ENCODE measurements around the gene ALKBH6. TPM values are rescaled to one million over a fixed set of nuclear protein-coding genes. Genes with fewer than 3 reads are reported as not detected.
A peak's percentile ranks its signal among the peaks of the same experiment; 100 is the strongest.
"Not testable (repeated sequence)": the region's sequence is repeated elsewhere in the genome, so short reads cannot be mapped to it uniquely, and the experiment has no call there.

Gene ALKBH6
- 10 to 100 TPM; 15.3 to 22.1 TPM for total RNA-seq
- long read RNA-seq, partial matches to known transcripts, result 11 of 18 reads
- long read RNA-seq, other reads (novel, unspliced or antisense), result 4 of 18 reads

DNA sequence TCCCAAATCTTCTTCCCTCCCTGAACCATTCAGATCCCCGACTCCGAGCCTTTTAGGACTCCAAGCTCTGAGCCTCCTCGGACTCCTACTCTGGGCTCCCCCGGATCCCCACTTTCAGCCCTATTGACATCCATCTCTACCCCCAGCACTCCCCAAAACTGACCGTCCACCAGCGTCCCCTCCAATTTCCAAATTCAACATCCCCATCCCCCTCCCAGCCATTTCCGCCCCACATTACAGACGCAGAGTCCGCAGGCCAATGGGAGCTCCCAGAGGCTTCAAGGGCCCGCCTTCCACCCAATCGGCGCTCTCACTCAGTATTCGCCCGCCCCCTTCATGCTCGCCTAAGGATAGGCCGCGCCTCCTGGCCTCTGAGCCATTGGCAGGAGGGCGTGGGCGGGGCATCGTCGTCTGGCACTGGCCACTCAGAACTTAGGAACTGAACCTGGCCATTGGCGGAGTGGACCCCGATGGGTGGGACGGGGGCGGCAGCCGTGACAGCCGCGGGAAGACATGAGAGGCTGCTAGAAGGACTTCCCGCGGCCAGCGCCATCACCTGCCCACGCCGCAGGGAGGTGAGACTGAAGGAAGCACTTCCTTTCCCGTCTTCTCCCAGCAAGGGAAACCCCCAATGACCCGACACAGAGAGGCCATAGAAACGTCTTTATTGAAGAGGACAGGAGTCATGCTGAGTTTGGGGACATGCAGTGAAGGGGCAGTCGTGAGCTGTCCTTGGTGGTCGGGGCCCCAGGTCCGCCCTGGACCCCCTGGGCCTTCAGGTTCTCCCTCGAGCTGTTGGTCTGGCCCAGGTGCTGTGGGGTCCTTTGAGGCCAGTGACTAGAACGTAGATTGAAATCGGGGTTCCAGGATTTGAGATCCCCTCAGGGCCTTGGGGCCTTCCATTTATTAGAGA is at the start of gene ALKBH6:
Gene ALKBH6, minus strand, starts transcription at position 202 of the 913 bp plus-strand sequence. CDS start 816 bp downstream, outside the sequence.
- intact Hi-C loops (cut with DNase I, micrococcal nuclease), result no loop called here
- peak; percentile 96 for ATAC-seq
- peak; percentile 100 for DNase-seq

DNA sequence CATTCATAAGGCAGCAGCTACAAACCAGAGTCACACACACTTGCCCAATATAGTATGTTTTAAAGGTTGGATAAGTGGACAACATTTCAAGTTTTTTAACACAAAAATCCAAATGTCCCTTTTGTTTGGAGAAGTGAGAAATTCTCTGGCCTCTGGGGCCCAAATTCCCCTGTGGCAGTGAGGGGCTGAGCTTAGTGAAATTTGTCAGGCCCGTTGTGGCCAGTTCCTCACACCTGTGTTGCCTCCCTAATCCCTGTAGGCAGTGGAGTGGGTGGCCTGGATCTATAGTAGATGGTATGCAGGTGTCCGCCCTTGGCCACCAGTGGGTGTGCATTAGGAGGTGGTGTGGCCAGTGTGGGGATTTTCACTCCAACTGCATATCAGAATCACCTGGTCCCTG is 47.4 kb upstream of the ALKBH6 start:
- no peak for ATAC-seq
- intact Hi-C loops (cut with DNase I, micrococcal nuclease), result no loop called here
- DNase-seq, result no peak

DNA sequence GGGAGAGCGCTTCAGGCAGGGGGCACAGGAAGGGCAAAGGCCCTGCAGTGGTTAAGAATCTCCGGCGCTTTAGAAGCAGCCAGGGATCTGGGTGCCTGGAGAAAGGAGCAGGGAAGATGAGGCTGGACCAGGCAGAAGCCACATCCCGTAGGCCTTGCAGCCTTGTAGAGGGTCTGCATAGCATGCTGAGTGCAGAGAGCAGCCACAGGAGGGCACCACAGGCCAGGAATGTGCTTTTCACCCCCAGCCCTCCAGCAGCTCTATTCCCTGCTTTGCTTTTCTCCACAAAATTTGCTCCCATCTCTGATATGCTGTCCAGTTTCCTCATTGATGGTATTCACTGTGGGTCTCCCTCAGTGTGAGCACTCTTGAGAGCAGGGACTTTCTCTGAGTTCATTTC is 46.4 kb upstream of the ALKBH6 start:
- DNase-seq, result peak in 1 of 2 donors; percentile 43
- peak; percentile 80 for ATAC-seq
- intact Hi-C loops (cut with DNase I, micrococcal nuclease), result no loop called here

DNA sequence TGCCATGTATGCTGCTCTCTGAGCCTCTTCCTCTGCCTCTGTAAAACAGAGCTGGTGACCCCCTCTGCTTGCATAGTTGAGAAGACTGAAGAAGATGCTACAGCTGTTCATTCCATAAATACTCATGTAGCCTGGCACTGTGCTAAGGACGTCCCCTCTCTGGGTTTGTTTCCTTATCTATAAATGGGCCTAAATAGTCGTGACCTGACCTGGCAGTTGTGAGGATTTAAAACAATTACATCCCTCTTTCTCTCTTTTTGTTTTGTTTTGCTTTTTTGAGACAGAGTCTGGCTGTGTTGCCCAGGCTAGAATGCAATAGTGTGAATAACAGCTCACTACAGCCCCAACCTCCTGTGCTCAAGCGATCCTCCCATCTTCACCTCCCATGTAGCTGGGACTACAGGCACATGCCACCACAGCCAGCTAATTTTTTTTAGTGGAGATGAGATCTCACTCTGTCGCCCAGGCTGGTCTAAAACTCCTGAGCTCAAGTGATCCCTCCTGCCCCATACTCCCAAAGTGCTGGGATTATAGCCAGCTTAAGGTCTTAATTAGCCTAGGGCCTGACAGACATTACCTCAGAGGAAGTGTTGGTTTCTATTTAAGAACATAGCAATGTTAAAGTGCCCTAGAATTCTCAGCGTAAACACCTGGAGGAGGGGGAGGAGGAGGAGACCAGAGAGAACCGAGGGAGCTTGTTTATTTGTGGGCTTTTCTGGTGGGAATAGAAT is 45.3 kb upstream of the ALKBH6 start:
- DNase-seq (no peak), ATAC-seq (no peak)
- intact Hi-C loops (cut with DNase I, micrococcal nuclease), result no loop called here

DNA sequence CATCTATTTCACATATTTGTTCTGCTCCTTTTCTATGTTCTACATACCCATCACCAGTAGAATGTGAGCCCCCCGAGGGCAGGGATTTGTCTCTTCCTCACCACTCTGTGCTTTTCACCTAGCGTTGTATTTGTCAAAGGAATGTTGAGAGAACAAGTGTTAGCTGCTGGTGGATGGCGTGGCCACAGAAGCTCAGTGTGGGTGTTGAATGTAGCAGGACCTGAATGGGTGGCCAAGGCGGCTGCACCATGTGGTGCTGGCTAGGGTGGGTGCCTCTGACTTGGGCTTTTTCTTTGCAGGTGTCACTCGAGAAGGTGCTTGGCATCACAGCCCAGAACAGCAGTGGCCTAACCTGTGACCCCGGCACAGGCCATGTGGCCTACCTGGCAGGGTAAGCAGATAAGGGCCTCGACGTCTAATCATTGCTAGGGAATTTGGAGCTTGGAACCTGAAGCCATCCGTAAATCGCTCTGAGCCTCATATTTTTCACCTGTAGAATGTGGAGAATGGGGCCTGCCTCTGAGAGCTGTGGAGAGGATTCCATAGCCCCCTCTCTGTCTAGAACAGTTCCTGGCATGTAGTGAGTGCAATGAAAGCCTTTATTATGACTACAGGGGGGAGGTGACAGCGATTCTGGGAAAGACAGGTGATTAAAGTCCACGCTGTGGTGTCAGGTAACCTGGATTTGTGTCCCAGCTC is 44.6 kb upstream of the ALKBH6 start:
- ATAC-seq (no peak), DNase-seq (no peak)
- intact Hi-C loops (cut with DNase I, micrococcal nuclease), result no loop called here

DNA sequence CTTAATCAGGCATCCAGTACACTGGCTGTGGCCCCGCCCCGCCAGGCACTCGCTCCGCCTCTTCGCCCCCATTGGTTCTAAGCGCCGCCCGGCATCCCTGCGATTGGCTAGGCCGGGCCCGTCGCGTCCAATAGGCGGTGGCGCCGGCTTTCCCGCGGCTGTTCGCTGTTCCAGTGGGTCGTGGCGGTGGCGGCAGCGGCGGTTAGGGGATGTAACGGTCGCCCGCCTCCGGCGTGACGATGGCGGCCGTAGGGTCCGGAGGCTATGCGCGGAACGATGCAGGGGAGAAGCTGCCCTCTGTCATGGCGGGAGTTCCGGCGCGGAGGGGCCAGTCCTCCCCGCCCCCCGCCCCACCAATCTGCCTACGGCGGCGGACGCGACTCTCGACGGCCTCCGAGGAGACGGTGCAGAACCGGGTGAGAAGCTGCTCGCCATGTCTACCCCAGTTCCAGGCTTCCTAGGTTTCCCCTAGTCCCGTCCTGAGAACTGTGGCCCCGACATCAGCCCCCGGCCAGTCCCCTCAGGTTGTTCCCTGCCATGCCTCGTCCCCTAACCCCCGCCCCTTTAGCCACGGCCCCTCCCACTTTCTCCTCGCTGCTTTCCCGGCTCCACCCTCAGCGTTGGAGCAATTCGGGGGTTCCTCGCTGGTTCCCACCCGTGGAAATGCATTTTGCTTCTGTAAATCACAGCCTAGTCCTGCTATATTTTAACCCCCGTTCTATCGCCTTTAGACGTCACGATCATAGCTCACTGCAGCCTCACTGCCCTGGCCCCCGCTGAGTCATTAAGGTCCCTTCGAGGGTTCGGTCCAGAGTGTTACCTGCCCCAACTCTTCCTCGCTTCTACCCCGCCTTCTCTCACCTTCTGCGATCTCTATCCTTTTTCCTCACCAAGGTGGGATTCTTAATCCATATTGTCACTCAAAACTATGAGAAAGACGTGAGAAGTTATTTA is 41.0 kb upstream of the ALKBH6 start, which contains the start of gene WDR62:
Gene WDR62, plus strand, starts transcription at position 165 of the 954 bp plus-strand sequence. Its CDS starts 75 bp downstream, at position 240.
- ATAC-seq, result peak; percentile 80
- DNase-seq, result peak; percentile 91 to 95
- intact Hi-C loops (cut with DNase I, micrococcal nuclease), result no loop called here

DNA sequence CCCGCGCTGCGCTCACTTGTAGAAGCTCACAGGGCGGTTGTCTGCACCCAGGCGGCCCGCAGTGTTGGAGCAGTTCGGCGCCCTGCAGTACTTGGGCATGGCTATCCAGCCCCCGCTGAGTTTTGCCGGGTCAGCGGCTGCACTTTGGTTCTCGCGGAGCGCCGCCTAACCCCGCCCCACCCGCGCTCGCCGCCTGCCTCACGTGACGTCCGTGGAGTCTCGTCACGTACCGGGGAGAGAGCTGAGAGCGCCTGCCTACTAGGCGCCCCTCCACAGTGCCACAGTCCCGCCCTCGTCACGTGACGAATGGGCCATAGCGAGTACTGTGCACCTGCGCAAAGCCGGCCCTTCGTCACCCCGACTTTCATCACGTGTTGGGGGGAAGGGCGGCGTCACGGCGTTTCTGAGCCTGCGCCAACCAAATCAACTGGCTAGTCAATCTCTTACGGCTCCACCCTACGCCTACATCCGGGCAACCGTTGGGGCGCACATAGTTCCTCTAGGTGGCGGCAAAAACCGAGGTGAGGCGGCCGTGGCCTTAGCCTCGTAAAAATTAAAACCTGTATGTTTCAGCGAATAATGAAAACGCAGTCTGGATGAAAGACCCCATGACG is 40.2 kb upstream of the ALKBH6 start, which contains the start of gene THAP8:
Gene THAP8, minus strand, starts transcription at position 167 of the 614 bp plus-strand sequence. Its CDS starts 68 bp downstream, at position 99.
- ATAC-seq (peak; percentile 89), DNase-seq (peak; percentile 100)
- intact Hi-C loops (cut with DNase I, micrococcal nuclease), result no loop called here

DNA sequence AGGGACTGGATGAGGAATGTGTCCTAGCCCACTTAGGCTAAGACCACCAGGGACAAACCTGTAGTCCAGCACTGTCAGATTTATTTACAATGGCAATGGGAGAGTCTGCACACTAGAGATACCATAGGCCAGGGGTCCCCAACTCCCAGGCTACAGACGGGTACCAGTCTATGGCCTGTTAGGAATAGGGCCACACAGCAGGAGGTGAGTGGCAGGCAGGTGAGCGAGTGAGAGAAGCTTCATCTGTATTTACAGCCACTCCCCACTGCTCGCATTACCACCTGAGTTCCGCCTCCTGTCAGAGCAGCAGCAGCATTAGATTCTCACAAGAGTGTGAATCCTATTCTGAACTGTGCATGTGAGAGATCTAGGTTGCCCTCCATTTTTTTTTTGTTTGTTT is 37.6 kb upstream of the ALKBH6 start:
- intact Hi-C loops (cut with DNase I, micrococcal nuclease), result no loop called here
- DNase-seq (no peak), ATAC-seq (no peak)

DNA sequence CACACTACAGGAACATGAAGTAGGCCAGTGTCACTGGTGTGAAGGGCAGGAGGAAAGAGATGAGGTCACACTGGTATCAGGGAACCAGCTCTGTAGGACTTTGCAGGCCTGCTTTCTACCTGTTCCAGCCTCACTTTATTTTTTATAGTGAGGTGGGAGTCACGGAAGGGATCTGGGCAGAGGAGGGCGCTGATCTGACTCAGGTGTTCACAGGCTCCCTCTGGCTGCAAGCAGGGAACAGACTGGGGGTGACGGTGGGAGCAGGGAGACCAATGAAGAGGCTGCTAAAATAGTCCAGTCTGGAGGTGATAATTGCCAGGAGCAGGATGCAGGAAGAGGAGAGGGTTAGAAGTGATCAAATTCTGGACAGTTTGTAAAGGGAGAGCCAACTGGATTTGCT is 37.2 kb upstream of the ALKBH6 start:
- intact Hi-C loops (cut with DNase I, micrococcal nuclease), result no loop called here
- DNase-seq (no peak), ATAC-seq (no peak)

DNA sequence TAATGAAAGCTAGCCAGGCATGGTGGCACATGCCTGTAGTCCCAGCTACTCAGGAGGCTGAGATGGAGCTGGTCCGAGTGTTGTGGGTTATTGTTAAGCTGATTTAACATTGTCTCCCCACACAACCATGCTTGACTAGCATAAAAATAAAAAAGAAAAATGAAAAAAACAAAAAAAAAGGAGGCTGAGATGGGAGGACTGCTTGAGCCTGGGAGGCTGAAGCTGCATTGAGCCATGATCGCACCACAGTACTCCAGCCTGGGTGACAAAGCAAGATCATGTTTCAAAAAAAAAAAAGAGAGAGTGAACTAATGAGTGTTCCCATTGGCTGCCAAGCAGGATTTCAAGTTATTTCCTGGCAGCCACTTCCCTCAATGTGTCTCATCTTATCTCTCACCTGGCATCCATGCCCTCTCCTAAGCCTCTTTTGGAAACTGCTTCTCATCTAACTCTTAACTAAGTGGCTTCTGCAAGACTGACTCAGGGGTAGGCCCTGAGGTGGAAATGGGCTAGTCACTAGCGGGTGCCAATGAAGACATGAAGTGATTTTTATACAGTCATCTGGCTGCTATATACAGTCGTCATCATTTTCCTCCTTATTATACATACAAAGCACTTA is 35.2 kb upstream of the ALKBH6 start:
- ATAC-seq, result no peak

DNA sequence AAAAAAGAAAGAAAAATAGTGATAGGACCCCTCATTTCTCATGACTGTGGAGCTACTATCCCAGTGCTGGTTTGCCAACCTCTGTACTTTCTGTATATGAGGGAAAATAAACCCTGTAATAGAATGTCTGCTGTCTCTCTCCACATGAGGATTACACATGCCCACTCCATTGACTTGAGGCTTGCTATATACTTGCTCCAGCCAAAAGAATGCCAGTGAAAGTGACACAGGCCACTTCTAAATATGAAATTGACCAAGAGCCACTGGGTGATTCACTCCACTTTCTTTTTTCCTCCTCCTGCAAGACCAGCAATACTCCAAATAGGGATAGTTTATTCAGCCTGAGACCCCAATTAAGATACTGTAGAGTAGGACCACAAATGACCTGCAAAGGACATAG is 33.8 kb upstream of the ALKBH6 start:
- ATAC-seq, result no peak
- no peak for DNase-seq
- intact Hi-C loops (cut with DNase I, micrococcal nuclease), result no loop called here

More for the DNA sequence above, 35.2 kb upstream of the ALKBH6 start:
- DNase-seq, result no peak
- intact Hi-C loops (cut with DNase I, micrococcal nuclease), result no loop called here

DNA sequence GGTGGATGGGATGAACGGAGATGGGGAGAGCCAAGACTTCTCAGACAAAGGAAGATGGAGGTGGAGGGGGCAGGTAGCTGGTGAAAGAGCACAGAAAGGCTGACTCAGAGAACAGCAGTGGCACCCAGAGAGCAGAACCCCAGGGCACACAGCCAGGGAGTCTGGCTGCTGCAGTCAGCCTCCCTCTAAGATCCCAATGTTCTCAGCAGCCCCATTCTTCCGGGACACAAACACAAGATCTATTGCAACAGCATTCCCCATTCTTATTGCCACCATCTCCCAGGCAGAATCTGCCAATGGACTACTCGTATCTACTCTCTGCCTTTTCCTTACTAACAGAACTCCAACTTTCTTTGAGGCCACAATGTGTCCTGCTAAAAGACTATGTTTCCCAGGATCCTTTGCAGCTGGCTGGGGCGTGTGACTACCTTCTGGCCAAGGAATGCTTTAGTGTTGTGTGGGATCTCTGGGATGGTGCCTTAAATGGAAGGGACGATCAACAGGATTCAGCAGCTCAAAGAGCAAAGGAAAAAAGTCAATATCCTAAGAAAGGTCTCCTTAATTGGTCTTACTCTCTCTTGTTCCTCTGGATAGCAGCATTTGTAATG is 32.5 kb upstream of the ALKBH6 start:
- ATAC-seq, result no peak
- DNase-seq, result no peak
- intact Hi-C loops (cut with DNase I, micrococcal nuclease), result no loop called here

DNA sequence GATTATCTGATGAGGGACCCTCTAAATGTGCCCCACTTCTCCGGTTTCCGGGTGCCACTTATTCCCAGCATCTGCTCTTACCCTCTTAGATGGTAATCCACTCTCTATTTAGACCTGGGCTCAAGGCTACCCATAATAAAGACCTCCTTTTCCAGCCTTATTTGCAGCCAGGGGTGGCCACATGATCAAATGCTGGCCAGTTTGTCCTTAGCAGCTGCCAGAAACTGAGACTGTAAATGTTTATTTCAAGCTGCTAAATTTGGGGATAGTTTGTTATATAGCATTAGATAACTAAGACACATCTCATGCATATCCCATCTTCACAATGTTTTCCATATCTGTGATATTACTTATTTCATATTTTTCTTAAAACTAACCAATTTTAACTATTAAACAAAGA is 29.9 kb upstream of the ALKBH6 start:
- intact Hi-C loops (cut with DNase I, micrococcal nuclease), result no loop called here
- DNase-seq, result no peak
- ATAC-seq, result no peak

DNA sequence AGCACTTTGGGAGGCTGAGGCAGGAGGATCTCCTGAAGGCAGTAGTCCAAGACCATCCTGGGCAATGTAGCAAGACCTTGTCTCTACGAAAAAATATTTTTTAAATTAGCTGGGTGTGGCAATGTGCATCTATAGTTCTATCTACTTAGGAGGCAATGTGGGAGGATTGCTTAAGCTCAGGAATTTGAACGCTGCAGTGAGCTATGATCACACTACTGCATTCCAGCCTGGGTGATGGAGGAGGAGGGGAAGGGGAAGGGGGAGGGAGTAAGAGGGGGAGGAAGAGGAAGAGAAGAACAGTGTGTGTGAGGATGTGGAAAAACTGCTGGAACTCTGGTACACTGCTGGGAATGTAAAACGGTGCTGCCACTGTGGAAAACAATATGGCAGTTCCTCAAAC is 27.8 kb upstream of the ALKBH6 start:
- ATAC-seq (no peak), DNase-seq (no peak)

DNA sequence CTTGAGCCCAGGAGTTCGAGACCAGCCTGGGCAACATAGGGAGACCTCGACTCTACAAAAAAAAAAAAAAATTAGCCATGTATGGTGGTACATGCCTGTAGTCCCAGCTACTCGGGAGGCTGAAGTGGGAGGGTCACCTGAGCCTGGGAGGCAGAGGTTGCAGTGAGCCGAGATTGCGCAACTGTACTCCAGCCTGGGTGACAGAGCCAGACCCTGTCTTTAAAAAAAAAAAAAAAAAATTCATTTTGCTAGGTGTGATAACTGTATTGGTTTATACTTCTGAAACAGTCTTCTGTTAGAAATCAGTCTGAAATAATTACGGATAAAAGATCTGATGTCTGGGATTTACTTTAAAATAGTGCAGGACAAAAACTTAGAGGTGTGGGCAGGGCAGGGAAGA is 27.1 kb upstream of the ALKBH6 start:
- intact Hi-C loops (cut with DNase I, micrococcal nuclease); ATAC-seq: not testable (repeated sequence)

More for the DNA sequence above, 27.8 kb upstream of the ALKBH6 start:
- intact Hi-C loops (cut with DNase I, micrococcal nuclease), result no loop called here

DNA sequence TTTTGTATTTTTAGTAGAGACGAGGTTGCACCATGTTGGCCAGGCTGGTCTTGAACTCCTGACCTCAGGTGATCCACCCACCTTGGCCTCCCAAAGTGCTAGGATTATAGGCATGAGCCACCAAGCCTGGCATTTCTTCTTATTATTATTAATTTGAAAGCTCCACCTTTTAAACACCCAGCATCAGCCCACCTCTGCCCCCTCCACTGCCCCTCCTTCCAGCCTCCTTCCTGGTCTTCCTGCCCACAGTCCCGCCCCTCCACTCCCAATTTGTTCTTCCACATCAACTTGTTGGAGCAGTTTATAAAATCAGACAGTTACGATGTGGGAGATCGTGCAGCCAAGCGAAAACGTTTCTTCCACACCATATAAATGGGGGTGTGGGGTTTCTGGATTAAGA is 26.5 kb upstream of the ALKBH6 start:
- intact Hi-C loops (cut with DNase I, micrococcal nuclease), result no loop called here
- ATAC-seq, result no peak
- no peak for DNase-seq

More for the DNA sequence above, 27.1 kb upstream of the ALKBH6 start:
- DNase-seq, result not testable (repeated sequence)
